GDM1 (cell line): ENCODE results near the gene CT45A5.
"Not testable (repeated sequence)": the region's sequence is repeated elsewhere in the genome, so short reads cannot be mapped to it uniquely, and the experiment has no call there.

Experiments used
- DNase-seq: peaks from one replicate; lab custom pipeline; 2025; lab: John Stamatoyannopoulos, UW

The CT45A5 gene

GRCh38 chrX:135785403-135785802 is at the start of gene CT45A5:
Gene CT45A5 (minus strand): TSS chrX:135785503. CDS start chrX:135781729, 3,774 bp downstream.
- DNase-seq = not testable (repeated sequence)

GRCh38 chrX:135819912-135820311 is 34.6 kb upstream of the CT45A5 start, which contains the start of gene CT45A2:
Gene CT45A2 (minus strand): TSS chrX:135820012. CDS start chrX:135816265, 3,747 bp downstream.
- DNase-seq = not testable (repeated sequence)

GRCh38 chrX:135802687-135803086 is 17.4 kb upstream of the CT45A5 start, which contains the start of gene CT45A6:
Gene CT45A6 (minus strand): TSS chrX:135802787. CDS start chrX:135798993, 3,794 bp downstream.
- not testable (repeated sequence) for DNase-seq

GRCh38 chrX:135768091-135768490 is 17.2 kb downstream of the CT45A5 start, which contains the start of gene CT45A3:
Gene CT45A3 (minus strand): TSS chrX:135768191. CDS start chrX:135764444, 3,747 bp downstream.
- DNase-seq = not testable (repeated sequence)

GRCh38 chrX:135744739-135745138 is 40.6 kb downstream of the CT45A5 start:
- not testable (repeated sequence) for DNase-seq

GRCh38 chrX:135741192-135741715 is 44.0 kb downstream of the CT45A5 start:
- no peak for DNase-seq

GRCh38 chrX:135740681-135741149 is 44.6 kb downstream of the CT45A5 start:
- DNase-seq = no peak

- DNase-seq = no peak
Observed at GRCh38 chrX:135737366-135738071, 47.8 kb downstream of the CT45A5 start.

- DNase-seq = not testable (repeated sequence)
Observed at GRCh38 chrX:135734666-135735065, 50.6 kb downstream of the CT45A5 start.
